GM21529 (cell line): ENCODE results near the gene ARPC4.
A peak's percentile ranks its signal among the peaks of the same experiment; 100 is the strongest.
"Not testable (repeated sequence)": the region's sequence is repeated elsewhere in the genome, so short reads cannot be mapped to it uniquely, and the experiment has no call there.

ENCODE experiments used
- ATAC-seq: cut with Tn5 transposase; IDR thresholded peaks from one replicate; pipeline ENCODE4 v1.9.1; 2021; ENCODE audit not compliant: unreplicated experiment

ARPC4 gene

DNA sequence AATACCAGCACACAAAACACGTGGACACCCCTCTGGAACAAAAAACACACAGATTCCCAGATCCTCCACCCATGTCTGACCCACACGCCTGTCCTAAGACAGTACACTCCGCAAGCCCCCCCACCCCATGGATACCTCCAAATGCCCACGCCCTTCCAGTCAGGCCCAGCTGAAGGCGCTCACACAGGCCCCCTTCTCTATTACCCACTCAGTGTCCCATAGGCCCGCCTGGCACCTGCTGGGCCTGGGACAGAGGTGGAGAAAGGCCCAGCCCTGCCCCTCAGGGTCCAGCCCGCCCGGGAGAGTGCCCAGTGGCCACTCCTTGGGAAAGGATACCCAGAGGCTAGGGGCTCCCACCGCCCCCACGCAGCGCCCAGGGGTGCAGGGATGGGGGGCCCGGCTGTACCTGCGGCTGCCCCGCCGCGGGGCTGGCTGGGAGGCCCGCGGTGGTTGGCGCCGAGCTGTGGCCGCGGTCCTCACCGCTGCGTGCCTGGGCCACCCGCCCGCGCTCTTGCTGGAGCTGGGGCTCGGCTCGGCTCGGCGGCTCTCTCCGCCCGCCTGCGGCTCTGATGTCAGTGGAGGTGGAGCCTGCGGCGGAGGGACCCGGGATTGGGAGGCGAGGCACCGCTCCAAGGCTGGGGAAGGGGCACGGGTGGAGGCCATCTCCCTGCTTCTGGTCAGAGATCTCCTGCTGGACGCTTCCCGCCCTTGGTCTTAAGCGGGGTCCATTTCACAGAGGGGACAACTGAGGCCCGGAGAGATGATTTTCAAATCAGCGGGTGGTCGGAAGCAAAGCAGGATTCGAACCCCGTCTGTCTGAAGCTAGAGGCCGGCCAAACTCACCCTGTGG, 23.2 kb upstream of the ARPC4 start, which contains the start of gene CAMK1:
Gene CAMK1 (minus strand): TSS at position 522 of the 850 bp plus-strand sequence. CDS start 2,198 bp downstream, outside the sequence.
- peak; percentile 79 for ATAC-seq

DNA sequence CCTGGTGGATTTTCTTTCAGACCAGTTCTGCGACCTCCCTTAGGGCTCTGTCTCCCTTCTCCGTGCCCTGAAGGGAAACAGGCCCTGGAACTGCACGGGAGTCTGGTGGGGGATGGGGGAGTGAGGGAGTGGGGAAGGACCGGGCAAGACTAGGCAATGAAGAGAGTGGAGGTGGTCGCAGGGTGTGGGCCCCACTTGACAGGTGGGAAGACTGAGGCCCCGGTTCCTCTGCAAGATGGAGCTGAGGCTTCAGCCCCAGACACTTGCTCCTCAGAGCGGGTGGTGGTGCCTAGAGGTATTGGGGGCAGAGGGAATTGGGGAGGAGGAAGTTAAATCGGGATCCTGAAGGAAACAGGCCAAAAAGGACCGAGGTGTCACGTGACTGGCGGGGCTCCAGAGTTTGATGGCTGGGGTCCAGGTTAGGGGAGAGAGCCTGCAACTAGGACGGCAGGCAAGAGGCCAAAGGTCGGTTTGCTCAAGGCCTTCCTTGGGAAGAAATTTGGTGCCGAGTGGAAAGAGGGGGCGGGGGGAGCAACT, 22.5 kb upstream of the ARPC4 start:
- no peak for ATAC-seq

DNA sequence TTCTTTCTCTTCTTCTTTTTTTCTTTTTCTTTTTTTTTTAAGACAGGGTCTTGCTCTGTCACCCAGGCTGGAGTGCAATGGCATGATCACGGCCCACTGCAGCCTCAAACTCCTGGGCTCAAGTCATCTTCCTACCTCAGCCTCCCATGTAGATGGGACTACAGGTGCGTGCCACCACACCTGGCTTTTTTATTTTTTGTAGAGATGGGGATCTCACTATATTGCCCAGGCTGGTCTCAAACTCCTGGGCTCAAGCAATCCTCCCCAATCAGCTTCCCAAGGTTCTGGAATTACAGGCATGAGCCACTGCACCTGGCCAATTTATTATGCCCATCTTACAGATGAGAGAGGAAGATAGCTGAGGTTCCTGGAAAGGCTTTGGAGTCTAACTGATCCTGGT, 21.9 kb upstream of the ARPC4 start:
- not testable (repeated sequence) for ATAC-seq

DNA sequence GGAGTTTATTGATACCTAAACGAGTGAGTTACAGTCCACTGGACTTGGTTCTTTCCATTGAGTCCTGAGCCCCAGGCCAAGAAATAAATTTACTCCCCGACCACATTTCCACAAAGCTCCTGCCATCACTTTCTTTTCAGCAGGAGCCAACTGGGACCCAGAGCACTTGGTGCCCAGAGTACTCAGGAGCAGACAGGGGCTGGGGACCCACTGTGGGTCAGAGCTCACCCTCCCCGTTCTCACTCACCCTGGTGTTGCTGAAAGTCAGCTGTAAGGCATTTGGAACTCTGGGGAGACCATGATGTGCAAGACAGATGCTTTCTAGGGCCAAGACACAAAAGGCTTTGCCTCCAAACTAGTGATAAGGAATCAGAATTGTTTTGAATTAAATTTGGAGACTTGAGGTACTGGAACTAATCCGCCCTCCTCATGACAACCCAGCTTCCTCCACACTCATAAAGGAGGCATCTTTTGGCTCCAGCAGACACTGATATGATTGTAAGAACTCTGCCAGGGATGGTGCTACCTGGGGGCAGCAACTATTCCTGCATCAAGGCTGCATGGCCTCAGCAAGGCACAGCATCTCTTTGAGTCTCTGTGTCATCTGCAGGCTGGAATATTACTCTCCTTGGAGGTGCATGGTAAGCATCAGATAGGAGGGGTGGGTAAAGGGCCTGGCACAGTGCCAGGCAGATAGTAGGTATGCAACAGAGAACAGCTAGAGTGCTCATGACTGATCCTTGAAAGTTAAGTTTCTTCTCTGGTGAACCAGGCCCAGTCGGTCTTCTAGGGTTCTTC, 15.8 kb upstream of the ARPC4 start:
- no peak for ATAC-seq

DNA sequence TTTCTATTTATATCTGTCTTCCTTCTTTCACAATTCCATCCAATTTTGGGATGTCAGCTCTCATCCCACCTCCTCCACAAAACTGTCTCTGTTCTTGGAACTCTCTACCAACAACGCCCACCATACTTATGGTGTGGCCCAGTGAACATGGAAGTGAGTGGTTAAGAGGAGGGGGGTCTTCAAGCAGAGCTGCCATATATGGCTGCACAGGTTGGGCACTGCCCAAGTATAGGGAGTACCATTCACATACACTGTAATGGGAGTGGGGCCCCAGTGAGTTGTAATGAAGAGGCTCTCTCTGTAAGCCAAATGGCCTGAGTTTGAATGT, 15.2 kb upstream of the ARPC4 start:
- no peak for ATAC-seq

DNA sequence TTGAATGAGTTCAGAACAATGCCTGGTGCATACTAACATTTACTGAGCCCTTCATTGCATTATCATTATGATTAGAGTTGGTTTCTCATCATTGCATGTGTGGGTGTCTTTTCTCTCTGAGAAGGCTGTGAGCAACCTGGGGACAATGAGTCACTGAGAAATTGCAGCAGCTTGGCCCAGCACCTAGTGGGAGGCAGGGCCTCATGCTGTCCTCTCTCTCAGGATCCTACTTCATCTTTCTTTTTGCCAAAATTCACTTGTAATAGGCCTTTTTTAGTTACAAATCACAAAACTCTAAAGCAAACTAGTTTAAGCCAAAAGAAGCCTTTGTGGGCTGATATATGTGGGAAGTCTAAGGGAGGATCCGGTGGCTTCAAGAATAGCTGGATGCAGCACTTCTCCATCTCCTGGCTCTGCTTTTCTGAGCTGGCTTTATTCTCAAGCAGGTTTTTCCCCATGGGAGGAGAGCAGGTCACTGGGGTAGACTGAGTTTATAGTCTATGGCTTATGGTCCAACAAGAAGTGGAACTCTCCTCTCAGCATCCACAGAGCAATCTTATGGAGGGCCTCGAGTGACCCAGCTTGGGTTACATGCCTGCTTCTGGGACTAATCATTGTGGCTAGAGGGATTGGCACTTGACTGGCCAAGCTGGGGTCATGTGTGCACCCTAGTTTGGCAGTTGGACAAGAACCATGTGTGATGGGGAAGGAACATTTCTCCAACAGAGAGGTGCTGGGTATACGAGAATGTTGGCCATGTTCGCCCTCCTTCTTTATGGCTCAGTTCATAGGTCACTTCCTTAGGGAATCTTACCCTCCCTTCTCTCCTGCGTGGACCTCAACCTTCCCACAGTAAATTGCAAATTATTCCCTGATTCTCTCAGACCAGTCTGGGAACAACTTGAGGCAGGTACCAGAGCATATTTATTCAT, 14.5 kb upstream of the ARPC4 start:
- ATAC-seq, result no peak

DNA sequence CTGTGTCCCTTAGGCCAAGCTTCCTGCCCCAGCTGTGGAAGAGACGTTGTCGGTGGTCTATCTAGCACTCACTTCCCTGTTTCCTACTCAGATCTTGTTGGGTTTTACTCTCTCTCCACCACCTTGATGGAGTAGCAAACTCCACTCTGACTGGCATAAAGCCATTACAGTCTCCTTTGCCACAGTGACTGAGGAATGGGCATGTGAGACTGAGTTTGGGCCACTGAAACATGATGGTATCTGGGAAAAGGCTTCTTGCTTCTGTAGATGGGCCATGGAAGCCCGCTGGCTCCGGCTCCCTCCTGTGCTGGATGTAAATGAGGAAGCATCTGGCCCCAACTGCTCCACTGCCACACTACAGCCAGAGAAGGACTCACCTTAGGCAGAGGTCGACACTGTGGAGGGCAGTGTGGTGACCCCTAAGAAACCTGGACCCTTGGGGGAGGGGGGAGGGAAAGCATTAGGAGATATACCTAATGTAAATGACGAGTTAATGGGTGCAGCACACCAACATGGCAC, 13.7 kb upstream of the ARPC4 start:
- ATAC-seq, result no peak

DNA sequence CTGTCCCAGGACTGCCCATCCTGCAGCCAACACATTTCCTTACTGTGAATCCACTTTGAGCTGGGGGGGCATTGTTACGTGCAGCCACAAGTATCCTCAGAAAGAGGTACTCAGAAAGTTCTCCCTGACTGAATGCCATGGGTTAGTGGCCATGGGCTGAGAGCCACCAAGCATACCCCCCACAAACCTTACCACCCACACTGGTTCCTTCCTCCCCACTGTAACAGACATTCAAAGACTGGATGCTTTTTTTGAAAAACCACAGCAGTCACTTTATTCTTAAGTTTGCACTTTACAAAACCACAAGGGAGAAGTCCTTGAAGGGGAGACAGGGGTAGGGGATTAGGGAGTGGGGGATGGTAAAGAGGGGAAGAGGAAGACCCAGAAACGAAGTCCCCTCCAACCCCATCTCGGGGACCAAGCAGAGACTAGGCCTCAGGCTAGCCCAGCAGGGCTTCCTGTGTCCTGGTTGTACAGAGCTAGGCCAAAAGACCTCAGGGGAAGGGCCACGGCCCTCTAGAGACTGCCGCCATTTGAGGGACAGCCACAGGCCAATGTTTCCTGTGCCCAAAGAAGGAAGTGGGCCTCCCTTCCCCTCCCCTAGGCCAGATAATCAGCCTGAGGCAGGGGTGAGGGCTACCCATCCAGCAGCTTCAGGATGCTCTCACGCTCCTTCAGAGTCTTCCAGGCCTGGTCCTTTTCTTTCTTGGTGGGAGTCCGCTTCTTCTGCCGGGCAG, 13.0 kb upstream of the ARPC4 start:
- peak; percentile 55 for ATAC-seq

DNA sequence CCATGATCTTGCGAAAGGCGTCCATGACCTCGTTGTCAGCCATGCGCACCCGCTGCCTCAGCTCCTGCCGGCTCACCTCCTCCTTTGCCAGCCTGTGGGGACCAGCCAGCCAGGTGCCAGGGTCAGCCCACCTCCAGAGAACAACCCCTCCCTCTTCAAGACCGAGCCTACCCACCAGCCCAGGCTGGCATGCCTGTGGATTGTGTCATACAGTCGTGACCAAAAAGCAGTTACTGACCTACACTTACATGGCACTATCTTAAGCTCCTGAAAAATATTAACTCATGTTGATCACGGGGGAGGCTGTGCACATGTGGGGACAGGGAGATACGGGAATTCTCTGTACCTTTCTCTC, 12.4 kb upstream of the ARPC4 start:
- ATAC-seq, result no peak

DNA sequence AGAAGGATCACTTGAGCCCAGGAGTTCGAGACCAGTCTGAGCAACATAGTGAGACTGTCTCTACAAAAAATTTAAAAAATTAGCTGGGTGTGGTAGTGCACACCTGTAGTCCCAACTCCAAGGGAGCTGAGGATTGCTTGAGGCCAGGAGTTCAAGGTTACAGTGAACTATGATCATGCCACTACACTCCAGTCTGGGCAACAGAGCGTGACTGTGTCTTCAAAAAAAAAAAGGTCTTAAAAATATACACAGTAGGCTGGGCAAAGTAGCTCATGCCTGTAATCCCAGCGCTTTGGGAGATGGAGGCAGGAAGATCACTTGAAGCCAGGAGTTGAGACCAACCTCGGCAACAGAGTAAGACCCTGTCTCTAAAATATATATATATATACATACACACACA, 12.0 kb upstream of the ARPC4 start:
- no peak for ATAC-seq

DNA sequence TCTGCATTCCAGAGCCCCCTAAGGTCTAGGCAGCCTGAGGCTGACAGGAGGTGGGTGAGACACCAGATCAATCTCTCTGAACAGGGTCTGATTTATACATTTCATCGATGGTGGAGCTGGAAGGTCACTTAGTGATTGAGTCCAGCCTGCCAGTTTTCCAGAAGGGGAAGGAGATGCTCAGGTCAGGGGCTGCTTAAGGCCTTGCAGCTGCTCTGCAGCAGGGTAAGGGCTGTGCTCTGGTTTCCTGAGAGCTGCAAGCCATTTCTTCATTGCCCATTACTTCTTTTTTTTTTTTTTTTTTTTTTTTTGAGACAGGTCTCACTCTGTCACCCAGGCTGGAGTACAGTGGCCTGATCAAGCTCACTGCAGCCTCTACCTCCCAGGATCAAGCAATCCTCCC, 11.3 kb upstream of the ARPC4 start:
- no peak for ATAC-seq

DNA sequence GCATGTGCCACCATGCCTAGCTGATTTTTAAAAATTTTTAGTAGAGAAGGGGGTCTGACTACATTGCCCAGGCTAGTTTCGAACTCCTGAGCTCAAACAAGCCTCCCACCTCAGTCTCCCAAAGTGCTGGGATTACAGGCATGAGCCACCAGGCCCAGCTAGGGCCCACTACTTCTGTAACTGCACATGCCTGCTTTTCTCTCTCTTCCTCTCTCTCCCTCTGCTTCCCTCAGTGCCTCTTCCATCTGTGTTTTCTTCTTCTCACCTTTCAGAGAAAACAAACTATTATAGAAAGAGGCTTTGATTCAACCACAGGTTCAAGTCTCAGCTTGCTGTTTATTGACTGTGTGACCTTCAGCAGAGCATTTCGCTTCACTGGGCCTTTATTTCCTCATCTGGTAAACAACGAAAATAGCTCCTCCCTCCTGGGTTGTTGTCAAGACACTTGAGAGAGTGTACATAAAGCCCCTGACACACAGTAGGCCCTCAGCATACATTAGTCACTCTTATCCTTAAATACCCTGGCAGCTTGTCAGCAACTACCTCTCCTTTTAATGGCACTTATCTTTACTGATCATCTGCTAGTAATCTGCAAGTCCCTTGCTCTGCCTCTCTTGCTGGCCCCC, 10.8 kb upstream of the ARPC4 start:
- ATAC-seq, result no peak

DNA sequence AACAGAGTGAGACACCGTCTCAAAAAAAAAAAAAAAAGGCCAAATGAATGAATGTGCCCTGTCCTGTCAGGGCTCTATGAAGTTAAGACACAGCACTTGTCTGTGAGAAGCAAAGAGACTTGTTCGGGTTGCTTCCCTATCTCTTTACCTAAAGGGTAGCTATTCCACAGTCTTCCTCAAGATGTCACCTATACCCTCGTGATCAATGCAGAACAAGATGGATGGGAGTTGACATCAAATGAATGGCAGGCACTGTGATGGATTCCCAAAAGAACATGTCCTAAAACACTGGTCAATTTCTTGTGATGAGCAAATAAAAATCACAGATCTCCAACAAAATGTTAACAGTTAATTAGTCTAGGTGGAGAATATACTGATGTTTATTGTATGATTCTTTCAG, 10.1 kb upstream of the ARPC4 start:
- no peak for ATAC-seq

DNA sequence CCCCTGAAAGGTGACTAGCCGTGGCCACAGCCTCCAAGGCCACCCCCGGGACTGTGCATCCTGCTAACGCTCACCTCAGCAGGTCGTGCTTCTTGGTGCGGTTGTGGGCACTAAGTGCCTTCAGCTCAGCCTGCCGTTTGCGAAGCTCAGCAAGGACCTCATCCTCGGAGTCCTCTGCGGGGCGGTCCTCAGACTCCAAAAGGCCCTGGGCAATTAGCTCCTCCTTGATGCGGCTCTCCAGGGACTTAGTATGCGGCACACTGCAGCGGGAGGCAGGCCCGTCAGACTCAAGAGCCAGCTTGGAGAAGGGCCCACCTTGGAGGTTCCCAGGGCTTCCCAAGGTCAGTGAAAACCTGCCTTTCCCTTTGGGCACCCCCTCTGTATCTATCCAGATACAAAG, 8.9 kb upstream of the ARPC4 start:
- no peak for ATAC-seq

DNA sequence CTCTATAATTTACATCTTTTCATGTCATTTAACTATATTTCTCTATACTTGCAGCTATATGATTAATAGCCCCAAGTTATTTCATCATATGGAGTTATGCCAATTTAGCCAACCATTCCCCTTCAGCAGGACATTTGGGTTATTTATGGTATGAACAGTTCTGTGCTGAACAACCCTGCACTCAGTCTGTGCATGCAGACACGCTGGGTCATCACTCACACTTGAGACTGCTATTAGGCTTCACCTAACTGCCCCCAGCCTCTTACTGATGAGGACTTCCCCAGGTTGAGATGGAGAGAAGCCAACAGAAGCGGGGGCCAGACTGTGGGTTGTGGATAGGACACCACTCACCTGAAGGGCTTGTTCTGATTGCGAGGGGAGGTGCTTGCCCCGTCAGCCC, 7.9 kb upstream of the ARPC4 start:
- ATAC-seq, result no peak

DNA sequence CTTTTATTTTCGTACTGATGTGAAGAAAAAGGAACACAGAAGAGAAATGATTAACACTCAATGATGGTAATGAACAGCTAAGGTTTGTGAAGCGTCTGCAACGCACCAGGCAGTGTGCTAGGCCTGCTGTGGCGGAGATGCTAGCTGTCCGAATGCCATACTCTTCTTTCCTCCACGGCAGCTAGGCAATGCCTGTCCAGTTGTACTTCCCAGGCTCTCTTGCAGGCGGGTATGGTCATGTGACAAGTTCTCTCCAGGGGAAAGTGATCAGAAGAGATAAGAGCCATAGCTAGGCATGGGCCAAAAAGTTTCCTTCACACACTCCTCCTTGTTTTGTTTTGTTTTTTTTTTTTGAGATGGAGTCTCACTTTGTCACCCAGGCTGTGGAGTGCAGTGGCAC, 7.3 kb upstream of the ARPC4 start:
- ATAC-seq, result no peak

DNA sequence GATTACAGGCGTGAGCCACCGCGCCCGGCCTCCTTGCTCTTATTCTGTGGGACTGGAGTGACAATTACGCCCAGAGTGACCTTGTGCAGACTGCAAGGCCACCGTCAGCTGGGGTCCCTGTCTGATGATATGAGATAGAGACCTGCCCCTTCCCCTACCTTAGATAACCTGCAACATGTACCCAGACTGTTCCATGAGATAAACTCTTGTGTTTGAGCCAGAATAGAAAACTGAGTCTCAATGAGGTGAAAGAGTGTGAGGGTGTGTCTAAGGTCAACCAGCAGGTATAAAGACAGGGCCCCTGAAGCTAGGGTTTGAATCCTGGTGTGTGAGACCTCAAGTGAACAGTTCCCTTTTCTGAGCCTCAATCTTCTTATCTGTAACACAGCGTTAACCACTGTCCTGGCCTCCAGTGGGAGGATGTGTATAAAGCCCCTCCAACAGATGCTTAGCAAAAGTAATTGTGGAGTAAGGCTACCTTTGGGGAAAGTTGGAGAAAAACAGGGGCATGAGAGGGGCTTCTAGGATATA, 6.6 kb upstream of the ARPC4 start:
- ATAC-seq, result no peak

DNA sequence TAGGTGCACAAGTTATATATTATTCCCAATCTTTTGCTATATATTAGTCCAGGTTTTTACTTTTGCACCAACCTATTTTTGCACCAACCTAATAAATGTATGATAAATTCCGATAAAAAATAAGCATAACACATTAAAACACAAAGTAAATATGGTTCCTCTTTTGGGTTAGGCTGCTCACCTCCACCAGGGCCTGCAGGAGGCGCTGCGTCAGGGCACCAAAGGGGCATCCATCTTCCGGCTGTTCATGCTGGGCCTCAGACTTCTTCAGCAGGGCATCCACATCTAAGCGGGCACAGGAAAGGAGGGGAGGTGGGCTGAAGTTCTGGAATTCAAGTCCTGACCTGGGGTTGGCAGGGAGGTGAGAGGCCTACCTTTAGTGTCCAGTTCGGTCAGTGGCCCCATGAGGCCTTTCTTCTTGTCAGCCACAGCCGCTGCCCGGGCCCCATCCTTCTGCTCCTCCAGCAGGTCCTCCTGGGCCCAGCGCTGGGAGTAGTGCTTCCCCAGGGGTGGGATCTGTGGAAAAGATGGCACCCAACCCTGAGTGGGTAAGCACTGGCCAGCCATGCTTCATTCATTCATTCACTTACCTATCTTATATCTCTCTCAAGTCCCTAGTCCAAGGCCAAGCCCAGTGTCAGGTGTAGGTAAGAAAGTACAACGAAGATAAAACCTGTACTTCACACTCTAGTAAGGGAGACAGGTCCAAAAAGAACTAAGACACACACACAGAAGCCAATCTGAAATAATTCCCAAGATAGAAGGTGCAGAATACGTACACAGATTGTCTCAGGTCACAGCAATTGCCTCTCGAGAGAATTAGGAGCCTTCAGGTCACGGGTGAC, 5.8 kb upstream of the ARPC4 start:
- no peak for ATAC-seq

DNA sequence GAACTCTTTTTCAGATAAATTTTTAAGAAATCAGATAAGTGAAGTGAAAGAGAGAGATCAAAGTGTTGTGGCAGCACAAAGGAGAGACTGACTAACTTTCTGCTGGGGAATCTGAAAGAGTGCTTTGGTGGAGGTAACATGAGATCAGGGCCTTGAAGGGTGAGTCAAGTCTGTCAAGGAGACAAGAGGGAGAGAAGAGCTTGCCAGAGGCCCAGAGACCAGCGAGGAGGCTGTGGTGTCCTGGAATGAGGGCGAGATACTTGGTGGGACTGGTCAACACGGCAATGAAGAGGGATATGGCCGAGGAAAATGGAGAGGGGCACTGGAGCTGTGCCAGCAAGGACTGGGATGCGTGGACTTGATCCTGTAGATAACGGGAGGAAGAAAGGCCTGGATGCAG, 5.2 kb upstream of the ARPC4 start:
- ATAC-seq, result no peak
